ENCODE measurements around the gene GLI2. TPM values are rescaled to one million over a fixed set of nuclear protein-coding genes. Genes with fewer than 3 reads are reported as not detected.

Gene GLI2
- total and polyA plus RNA-seq, 2 of the 8 experiments (the other 6 are each of a cell fraction or from before 2014, with no cell fraction given): 18.4 to 46.9 TPM

- no peak overlapping the region for H4K5ac ChIP-seq (ENCODE audit: insufficient read length, low read depth, low read length)
- H3K4ac ChIP-seq (replicated peaks; ENCODE audit: insufficient read length, low read depth, low read length): no peak overlapping the region
- no peak overlapping the region for H3K4me3 ChIP-seq (ENCODE audit: extremely low read depth in 1 of 4, insufficient read depth in 2 of 4, low read depth in 3 of 4, low read length in 4 of 4)
- no peak overlapping the region for H3K23ac ChIP-seq (ENCODE audit: insufficient read length)
- no peak overlapping the region for H2BK15ac ChIP-seq (ENCODE audit: low read length)
- no peaks in the 10 kb centered on the region for H3K36me3 ChIP-seq (ENCODE audit: control insufficient read depth in 2 of 4, insufficient read depth in 4 of 4, low read length in 3 of 4)
- no peak overlapping the region; the same call in 1 of the 2 replicates for H2BK20ac ChIP-seq (ENCODE audit: low read length)
- H4K20me1 ChIP-seq (replicated peaks in 1 of 2; ENCODE audit: control insufficient read depth in 1 of 2, insufficient read depth in 2 of 2, low read length in 2 of 2): peaks cover 8 to 45% of the 10 kb centered on the region in 2 experiments
- H2AK5ac ChIP-seq (ENCODE audit: low read depth, low read length): no peak overlapping the region
- no peak overlapping the region for H4K91ac ChIP-seq (replicated peaks; ENCODE audit: insufficient read length, low read length)
- H4K8ac ChIP-seq (ENCODE audit: extremely low read depth, insufficient read depth, low read length): 0 out of 2 replicates have a peak overlapping the region, but pooled peaks have one; percentile 52
- FAIRE-seq: no peak
- no peak overlapping the region for H2AFZ ChIP-seq (ENCODE audit: low read length)
- no peak overlapping the region for H2BK12ac ChIP-seq (ENCODE audit: low read depth, low read length)
- ChIA-PET POLR2A (ENCODE audit: partially characterized antibody) (interaction anchor here (0.8 to 1.8 kb wide), 5 partner anchors 8 to 549 kb away, joined by 3 to 5 read pairs (median 4); no protein-coding TSS in a partner anchor), CTCF (ENCODE audit: partially characterized antibody) (interaction anchor here (0.7 to 1.8 kb wide), 6 partner anchors 23 to 59 kb away, joined by 3 to 6 read pairs (median 4); no protein-coding TSS in a partner anchor)
- WGBS, 2 experiments (ENCODE audit: extremely low coverage in 1 of 2, insufficient coverage in 1 of 2, insufficient read length in 1 of 2, insufficient replicate concordance in 2 of 2, low coverage in 1 of 2, low lambda C conversion rate in 2 of 2, missing lambda C conversion rate in 1 of 2): 89% methylated on average over 6 of the region's 6 CpGs; no CpG with 5 or more reads in 1 of the 2 experiments
- no peak overlapping the region for H3K56ac ChIP-seq (replicated peaks; ENCODE audit: insufficient read length, low read depth, low read length)
- DNase-seq (ENCODE audit: low read depth in 1 of 2, low spot score in 2 of 2): peak in 1 of 2 experiments; percentile 38
- H2BK5ac ChIP-seq (ENCODE audit: low read depth, low read length): no peak overlapping the region
- no peak overlapping the region for H3K9ac ChIP-seq (replicated peaks in 1 of 4; ENCODE audit: extremely low read depth in 1 of 4, low read depth in 3 of 4, low read length in 3 of 4)
- peaks cover 9% of the 10 kb centered on the region for H3K23me2 ChIP-seq (ENCODE audit: low read depth, low read length)
- H3K27ac ChIP-seq (ENCODE audit: low read depth, low read length): no peak overlapping the region
- no peak overlapping the region; the same call in 1 of the 2 replicates for H3K18ac ChIP-seq (ENCODE audit: extremely low read depth, low read length)
- H3K79me1 ChIP-seq (ENCODE audit: low read depth, low read length): peaks cover 40% of the 10 kb centered on the region
- no peak overlapping the region for H2BK120ac ChIP-seq (replicated peaks; ENCODE audit: low read depth, low read length)
- H3K79me2 ChIP-seq (ENCODE audit: control insufficient read depth in 1 of 2, insufficient read depth in 2 of 2, low read length in 2 of 2): peaks cover 23 to 94% of the 10 kb centered on the region in 2 experiments
- no peak overlapping the region for H3K4me2 ChIP-seq (ENCODE audit: insufficient read depth in 1 of 2, low read depth in 2 of 2, low read length in 2 of 2)
- no peak overlapping the region for H3K14ac ChIP-seq (ENCODE audit: insufficient read length)
- H3K27me3 ChIP-seq (replicated peaks in 1 of 4; ENCODE audit: control insufficient read depth in 3 of 4, extremely low read depth in 1 of 4, insufficient read depth in 3 of 4, low read length in 3 of 4): no peaks in the 10 kb centered on the region
- peaks cover 17 to 38% (median 35%) of the 10 kb centered on the region in 4 experiments for H3K4me1 ChIP-seq (replicated peaks in 1 of 4; ENCODE audit: control insufficient read depth in 3 of 4, insufficient read depth in 4 of 4, low read length in 3 of 4)
- no peaks in the 10 kb centered on the region for H3K9me3 ChIP-seq (ENCODE audit: insufficient read depth in 2 of 2, low read depth in 1 of 2, low read length in 1 of 2)
- TF ChIP-seq TCF12 (IDR thresholded peaks at IDR 0.05; ENCODE audit: low read depth, low read length) (no peak), SP1 (IDR thresholded peaks at IDR 0.05; ENCODE audit: low read depth, low read length) (no peak), FOSL1 (IDR thresholded peaks at IDR 0.05; ENCODE audit: insufficient read depth, low read depth, low read length) (no peak), CREB1 (IDR thresholded peaks at IDR 0.05) (no peak), RFX5 (IDR thresholded peaks at IDR 0.05; ENCODE audit: borderline replicate concordance, low read depth, low read length) (no peak), RXRA (IDR thresholded peaks at IDR 0.05; ENCODE audit: insufficient read depth, low read depth, low read length) (no peak), E2F6 (IDR thresholded peaks at IDR 0.05) (no peak), RNF2 (IDR thresholded peaks at IDR 0.05; ENCODE audit: borderline replicate concordance, low read depth, low read length, missing control alignments, poor library complexity, severe bottlenecking) (no peak), SRF (IDR thresholded peaks at IDR 0.05; ENCODE audit: low read depth, low read length) (no peak), KDM5A (IDR thresholded peaks at IDR 0.05; ENCODE audit: low read length) (no peak), CHD2 (IDR thresholded peaks at IDR 0.05; ENCODE audit: low read length) (no peak)
Observed at GRCh38 chr2:120745420-120746111, 9.9 kb downstream of the GLI2 start.

Measured in H1 (cell line).